ENCODE measurements around the gene POU5F1. TPM values are rescaled to one million over a fixed set of nuclear protein-coding genes. Genes with fewer than 3 reads are reported as not detected.

The POU5F1 gene
- total and polyA plus RNA-seq, 9 of the 15 experiments (the other 6 are each of a cell fraction or from before 2014, with no cell fraction given), result 0.06 to 2.0 (median 0.10) TPM; not detected in 6

- no peak; the same call in 1 of the 2 replicates for TF ChIP-seq EP400 (IDR thresholded peaks at IDR 0.05)
- TF ChIP-seq MIER1 (IDR thresholded peaks at IDR 0.05; ENCODE audit: low read depth), result no peak
- peak; percentile 7; the same call in 1 of the 2 replicates for TF ChIP-seq HCFC1 (IDR thresholded peaks at IDR 0.05; ENCODE audit: low read depth, low read length)
- TF ChIP-seq POLR2AphosphoS5 (IDR thresholded peaks at IDR 0.05; ENCODE audit: control insufficient read depth, insufficient read depth, low read depth, low read length), result peak; percentile 58; the same call in 1 of the 2 replicates
- peak; percentile 55 to 76 for TF ChIP-seq E2F6 (IDR thresholded peaks at IDR 0.05; ENCODE audit: borderline replicate concordance in 1 of 2, extremely low read depth in 1 of 2, insufficient read depth in 1 of 2, insufficient read length in 1 of 2, low read depth in 1 of 2, low read length in 1 of 2, poor library complexity in 1 of 2, severe bottlenecking in 1 of 2)
- peak; percentile 86 for TF ChIP-seq RBBP5 (IDR thresholded peaks at IDR 0.05; ENCODE audit: borderline replicate concordance, insufficient read depth, low read length, poor library complexity, severe bottlenecking)
- peak; percentile 89 for TF ChIP-seq SP2 (IDR thresholded peaks at IDR 0.05; ENCODE audit: extremely low read depth, low read depth, low read length, poor library complexity, severe bottlenecking)
- TF ChIP-seq RBM25 (IDR thresholded peaks at IDR 0.05; ENCODE audit: low read depth, low read length, severe bottlenecking), result peak; percentile 99
- no peak for TF ChIP-seq NCOA1 (IDR thresholded peaks at IDR 0.05; ENCODE audit: low read depth)
- TF ChIP-seq CREB3L1 (IDR thresholded peaks at IDR 0.05; ENCODE audit: borderline replicate concordance, low read depth), result peak; percentile 60; the same call in 1 of the 2 replicates
- 0 out of 2 replicates have a peak, but pooled peaks have one; percentile 48 for TF ChIP-seq HLTF (IDR thresholded peaks at IDR 0.05)
- peak; percentile 47 for TF ChIP-seq PHF20 (IDR thresholded peaks at IDR 0.05; ENCODE audit: partially characterized antibody)
- TF ChIP-seq HMGN3 (IDR thresholded peaks at IDR 0.05; ENCODE audit: borderline replicate concordance, extremely low read depth, insufficient read length, low read depth, low read length), result peak; percentile 63
- peak; percentile 85 for TF ChIP-seq POLR2G (IDR thresholded peaks at IDR 0.05; ENCODE audit: low read depth, low read length)
- TF ChIP-seq ZBTB2 (IDR thresholded peaks at IDR 0.05), result peak; percentile 96
- no peak for TF ChIP-seq ARID1B (IDR thresholded peaks at IDR 0.05)
- TF ChIP-seq E2F8 (IDR thresholded peaks at IDR 0.05; ENCODE audit: low read depth, partially characterized antibody), result peak; percentile 96
These were observed 12.2 kb downstream of the POU5F1 start, which contains the start of gene TCF19 (continued) for GRCh38 chr6:31158140-31158862.
